Activated effector memory CD4-positive, alpha-beta T cell treated with Interleukin-2 at 50 U/mL for 16 hours (primary cell): ENCODE results near the gene COL3A1.

Experiments used
- DNase-seq: peaks from one replicate; pipeline ENCODE4 v3.0.0-alpha.2; 2020

COL3A1 gene

DNA sequence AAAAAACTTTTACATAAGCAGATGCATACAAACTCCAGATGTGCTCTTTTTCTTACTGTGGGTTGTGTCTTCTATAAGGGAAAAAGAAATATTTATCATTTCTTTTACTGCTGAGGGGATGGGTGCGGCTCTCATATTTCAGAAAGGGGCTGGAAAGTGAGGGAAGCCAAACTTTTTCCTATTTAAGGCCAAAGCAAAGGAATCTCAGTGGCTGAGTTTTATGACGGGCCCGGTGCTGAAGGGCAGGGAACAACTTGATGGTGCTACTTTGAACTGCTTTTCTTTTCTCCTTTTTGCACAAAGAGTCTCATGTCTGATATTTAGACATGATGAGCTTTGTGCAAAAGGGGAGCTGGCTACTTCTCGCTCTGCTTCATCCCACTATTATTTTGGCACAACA lies at the start of gene COL3A1:
Gene COL3A1 (plus strand): TSS at position 210 of the 400 bp plus-strand sequence. CDS start 117 bp downstream, at position 327.
- DNase-seq, result no peak

- no peak for DNase-seq
Observed at GRCh38 chr2:188928643-188929042, 45.5 kb upstream of the COL3A1 start.

DNA sequence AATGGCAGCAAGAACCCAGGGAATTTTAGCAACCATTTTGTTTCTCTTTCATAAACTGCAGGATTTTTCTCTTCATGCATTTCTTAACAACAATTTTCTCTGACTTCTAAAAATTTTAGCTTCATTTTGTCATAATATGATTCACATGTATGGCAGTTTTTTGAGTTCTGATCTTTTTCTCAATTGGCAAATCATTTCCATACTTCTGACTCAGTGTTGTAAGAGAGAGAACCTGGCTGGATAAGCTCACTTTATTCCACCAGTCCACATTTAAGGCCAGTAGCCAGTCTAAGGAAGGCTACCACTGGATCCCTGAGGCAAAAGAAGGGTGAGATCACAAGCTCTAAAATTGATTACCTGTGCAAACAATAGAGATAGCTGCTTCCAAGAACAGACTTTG lies 42.8 kb upstream of the COL3A1 start:
- DNase-seq, result no peak

DNA sequence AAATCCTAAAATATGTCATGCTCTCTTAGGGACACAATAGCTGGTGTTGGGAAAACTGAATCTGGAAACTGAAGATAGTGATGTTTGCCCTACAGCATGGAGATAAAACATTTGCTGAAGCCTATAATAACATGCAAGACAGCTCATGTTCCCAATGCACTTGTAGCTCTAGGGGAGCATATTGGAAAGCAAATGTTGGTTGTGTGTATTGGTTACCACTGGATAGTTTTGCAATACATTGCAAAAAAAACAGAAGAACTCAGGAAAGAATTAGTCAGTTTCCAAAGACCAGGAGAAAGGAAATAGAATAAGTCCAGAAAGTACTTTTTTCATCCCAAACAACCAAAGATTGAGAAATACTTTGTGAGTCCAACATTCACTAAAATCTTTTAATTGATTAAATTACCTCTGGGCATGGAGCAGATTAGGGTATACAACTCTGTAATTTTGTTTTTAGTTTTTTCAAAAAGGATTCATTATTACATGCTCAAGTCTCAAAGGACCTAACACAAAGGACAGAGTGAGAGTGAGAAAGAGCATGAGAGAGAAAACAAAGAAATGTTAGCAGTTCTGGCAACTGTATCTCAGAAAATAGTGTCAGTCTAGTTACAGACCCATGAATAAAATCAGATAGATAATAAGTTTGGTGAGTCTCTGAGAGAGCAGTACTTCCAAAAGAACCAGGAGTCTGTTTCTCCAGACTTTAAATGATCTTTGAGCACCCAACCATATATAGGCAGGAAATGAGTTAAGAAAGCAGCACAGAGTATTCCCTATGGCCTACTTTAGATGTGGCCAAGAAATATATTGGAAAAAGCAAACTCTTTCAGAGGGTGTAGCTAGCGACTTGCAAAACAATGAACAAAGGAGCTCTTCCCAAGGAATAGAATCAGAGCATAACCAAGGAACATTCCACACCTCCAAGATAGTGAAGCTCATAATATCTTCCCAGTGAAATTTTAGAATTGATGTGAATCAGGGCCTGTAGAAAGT lies 36.6 kb upstream of the COL3A1 start:
- DNase-seq, result no peak

DNA sequence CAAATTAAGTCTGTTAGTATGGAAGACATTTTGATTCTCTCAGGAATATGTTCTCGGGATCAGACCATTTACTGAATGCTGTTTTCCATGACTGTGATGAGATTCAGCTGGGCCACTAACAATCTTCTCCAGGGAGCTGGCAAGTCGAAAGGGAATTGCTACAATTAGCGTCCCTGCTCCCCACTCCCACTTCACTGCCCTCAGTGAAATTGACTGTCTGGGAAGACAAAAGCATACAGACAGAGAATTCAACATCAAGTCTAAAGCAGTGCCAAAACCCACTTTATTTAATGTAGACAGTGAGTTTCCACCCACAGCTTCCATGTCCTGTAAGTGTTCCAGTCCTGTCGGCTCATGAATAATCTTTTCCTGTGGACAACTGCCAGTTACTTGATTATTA lies 34.0 kb upstream of the COL3A1 start:
- DNase-seq, result no peak

GRCh38 chr2:188944442-188944841 lies 29.7 kb upstream of the COL3A1 start:
- no peak for DNase-seq

- DNase-seq, result no peak
Observed at GRCh38 chr2:188949046-188949818, 24.9 kb upstream of the COL3A1 start.

DNA sequence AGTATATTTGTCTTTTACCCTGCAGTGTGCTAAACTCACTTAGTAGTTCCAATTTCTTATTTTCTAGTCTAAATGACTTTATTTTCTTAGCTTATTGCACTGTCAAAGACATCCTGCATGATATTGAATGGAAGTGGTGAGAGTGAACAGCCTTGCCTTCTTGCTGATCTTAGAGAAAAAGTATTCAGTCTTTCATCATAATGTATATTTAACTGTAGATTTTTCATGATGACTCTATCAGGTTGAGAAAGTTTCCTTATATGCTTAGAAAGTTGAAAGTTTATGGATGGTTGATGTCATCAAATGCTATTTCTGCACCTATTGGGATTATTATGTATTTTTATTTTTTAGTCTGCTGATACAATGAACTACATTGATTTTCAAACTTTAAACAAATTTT lies 21.3 kb upstream of the COL3A1 start:
- DNase-seq, result no peak

DNA sequence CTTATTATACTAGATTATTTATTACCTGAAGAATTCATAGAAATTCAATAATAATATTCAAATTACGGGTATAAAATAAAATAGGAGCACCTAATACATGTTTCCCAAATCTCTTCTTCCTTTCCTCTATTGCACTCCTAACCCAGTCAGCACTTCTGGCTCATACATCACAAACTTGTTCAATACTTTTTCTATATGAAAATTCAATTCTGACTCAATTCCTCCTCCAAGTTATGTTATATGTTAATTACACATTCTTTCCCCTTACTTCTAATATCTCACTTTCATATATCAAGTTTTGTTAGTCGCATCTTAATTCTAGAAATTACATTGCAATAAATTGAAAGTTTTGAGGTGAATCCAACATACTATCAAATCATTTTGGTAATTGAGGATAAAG lies 17.9 kb upstream of the COL3A1 start:
- no peak for DNase-seq

- no peak for DNase-seq
Observed at GRCh38 chr2:188956961-188957360, 17.2 kb upstream of the COL3A1 start.

DNA sequence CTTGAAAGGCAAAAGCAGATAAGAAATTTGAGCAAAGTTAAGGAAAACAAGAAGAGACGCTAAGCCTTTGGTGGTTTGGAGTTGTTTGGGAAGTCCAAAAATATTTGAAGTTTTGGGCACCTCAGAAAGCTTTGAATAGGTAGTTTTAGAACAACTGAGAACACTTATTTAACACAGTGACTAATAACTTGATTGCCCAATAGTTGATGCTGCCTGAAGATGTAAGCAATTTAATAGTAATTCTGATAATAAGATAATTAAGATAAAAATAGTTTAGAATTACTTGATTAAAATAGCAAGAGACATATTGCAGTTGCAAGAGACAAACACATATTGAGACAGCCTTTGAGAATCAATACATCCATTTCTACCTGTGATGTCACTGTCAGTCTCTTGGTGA lies 16.5 kb upstream of the COL3A1 start:
- no peak for DNase-seq

- DNase-seq, result no peak
Observed at GRCh38 chr2:188963741-188964140, 10.4 kb upstream of the COL3A1 start.

- DNase-seq, result no peak
Observed at GRCh38 chr2:188964976-188965546, 9.1 kb upstream of the COL3A1 start.

DNA sequence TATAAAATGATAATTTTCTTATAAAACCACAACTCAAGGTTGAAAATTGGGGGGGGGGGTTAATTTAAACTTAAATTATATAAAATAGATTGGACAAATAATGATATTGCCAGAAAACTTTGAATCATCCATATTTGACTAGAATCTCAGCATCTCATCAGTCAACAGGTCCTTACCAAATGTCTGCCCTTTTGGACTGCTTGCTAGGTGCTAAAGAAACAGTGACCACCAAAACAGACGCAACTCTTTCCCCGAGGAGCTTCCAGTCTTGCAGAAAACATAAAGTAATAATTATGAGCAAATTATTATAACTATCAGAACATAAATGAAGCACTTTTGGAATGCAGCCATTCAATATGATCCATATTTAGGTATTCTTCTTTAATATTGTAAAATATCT lies 8.6 kb upstream of the COL3A1 start:
- no peak for DNase-seq

- DNase-seq, result no peak
Observed at GRCh38 chr2:188966079-188966571, 8.0 kb upstream of the COL3A1 start.

GRCh38 chr2:188966728-188967440 lies 7.3 kb upstream of the COL3A1 start:
- DNase-seq, result no peak

- DNase-seq, result no peak
Observed at GRCh38 chr2:188969236-188969635, 4.9 kb upstream of the COL3A1 start.

DNA sequence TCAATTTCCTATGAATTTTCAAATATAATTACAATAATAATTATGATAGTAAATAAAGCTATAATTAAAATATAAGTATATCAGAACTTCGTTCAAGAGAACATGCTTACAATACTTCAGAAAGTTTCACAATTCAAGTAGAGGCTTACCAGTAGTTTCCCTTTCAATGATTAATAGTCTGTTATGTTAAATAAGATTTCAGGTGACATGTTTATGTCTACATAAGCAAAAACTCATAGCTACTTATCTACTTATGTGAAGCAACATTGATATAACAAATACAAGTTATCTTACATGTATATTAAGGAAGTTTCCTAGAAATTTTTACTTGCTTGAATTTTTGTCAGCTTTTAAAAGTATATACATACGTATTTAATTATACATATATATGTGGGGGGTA lies 4.5 kb upstream of the COL3A1 start:
- no peak for DNase-seq

DNA sequence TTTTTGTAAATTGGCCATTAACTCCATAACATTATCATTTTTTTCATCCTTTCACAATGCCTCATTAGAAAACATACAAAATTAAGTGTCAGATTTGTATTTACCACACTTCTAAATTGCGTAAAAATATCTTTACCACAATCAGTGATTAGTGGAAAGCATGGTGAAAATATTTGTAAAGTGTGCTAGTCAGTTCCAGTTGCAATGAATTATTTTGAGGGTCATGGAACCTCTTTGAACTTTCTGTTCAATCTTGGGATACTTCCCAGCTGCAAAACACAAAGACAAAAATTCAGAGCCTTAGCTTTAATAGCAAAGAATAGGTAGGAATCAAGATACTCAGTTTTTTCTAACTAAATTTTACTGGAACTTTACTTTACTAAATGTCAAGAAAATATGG lies 4.0 kb upstream of the COL3A1 start:
- DNase-seq, result no peak

DNA sequence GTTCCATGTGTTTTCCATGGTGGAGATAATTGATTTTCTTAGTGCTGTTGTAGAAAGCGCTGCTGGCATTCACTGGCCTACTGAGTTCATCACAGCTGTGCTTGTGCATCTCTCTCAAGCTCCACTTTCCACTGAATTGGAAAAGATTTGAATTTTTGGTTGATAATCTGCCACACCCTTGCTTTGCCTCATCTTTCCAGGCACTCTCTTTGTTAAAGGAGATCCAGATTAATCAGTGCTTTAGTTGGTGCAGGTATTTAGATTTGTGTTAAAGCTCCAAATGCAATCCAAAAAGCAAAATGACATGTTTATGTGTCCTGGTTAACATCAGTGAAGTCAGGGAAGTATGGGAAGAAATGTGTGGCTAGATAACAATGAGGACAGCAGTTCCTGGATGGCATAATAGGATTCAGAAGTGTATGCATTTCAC lies 2.7 kb upstream of the COL3A1 start:
- DNase-seq, result no peak

- no peak for DNase-seq
Observed at GRCh38 chr2:188973641-188974040, 532 bp upstream of the COL3A1 start.

DNA sequence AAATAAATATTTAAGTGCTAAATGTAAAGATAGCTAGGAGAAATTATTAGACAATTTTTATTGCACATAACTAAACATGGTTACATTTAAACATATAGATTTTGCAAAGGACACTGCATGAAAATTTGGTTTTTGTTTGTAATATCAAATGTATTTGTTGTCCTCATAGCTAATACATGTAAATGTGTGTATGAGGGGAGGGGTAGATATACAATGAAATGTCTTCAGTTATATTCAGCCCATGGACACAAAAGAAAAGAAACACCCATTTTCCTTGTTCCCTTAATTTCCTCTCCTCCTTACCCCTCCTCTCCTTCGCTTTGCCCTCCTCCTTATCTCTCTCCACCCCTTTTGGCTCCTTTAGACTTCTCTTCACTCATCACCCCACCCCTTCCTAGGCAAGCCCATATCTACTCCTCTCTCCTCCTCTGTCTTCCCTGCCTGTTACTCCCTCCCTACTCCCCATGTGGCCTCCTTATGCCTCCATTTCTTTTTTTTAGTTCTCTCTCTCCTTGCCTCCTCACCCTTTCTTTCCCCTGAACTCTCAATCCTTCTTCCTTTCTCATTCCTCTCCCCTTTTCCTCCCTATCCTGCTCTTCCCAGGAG lies 1.4 kb downstream of the COL3A1 start:
- no peak for DNase-seq
